Caco-2 (cell line): ENCODE data around the gene GAK. TPM values are rescaled to one million over a fixed set of nuclear protein-coding genes. Genes with fewer than 3 reads are reported as not detected.

Experiments
- BruUV-seq: library from RNA; stranded (reverse); fragments of 400-500 nt; replicated peaks from 2 replicates; lab custom pipeline; 2021; lab: Mats Ljungman, UMichigan
- CTCF ChIA-PET: fragments of 300-600 bp; sonication (Branson Sonifier 250); formaldehyde crosslinking; loops from one replicate; lab custom pipeline; 2022; ENCODE audit warnings: antibody characterized with exemption; lab: Charles Lee
- POLR2A ChIA-PET: fragments of 300-600 bp; sonication (Branson Sonifier 250); formaldehyde crosslinking; loops from one replicate; lab custom pipeline; 2022; ENCODE audit warnings: antibody characterized with exemption; lab: Charles Lee
- DNase-seq, 2 experiments: peaks; one replicate each; pipeline versions ENCODE4 v3.0.0 to v3.0.0-alpha.2; 2020 to 2022
- H3K27me3 ChIP-seq: replicated peaks from 2 replicates; pipeline ENCODE4 v1.6.0; 2011; ENCODE audit warnings: low read length; ENCODE audit not compliant: control insufficient read depth, insufficient read depth
- H3K36me3 ChIP-seq: 2 replicates; pipeline ENCODE4 v1.5.1; 2011; ENCODE audit warnings: low read length; ENCODE audit not compliant: control insufficient read depth, insufficient read depth
- H3K4me1 ChIP-seq: fragments of 250-450 bp; sonication (Bioruptor Pico); 2 replicates; pipeline ENCODE4 v1.5.1; 2020; ENCODE audit warnings: mild to moderate bottlenecking
- H3K4me3 ChIP-seq: 2 replicates; pipeline ENCODE4 v1.5.1; 2011; ENCODE audit warnings: low read depth, mild to moderate bottlenecking, control low read depth, low read length
- H3K9me3 ChIP-seq: fragments of 250-450 bp; sonication (Bioruptor Pico); 2 replicates; pipeline ENCODE4 v1.5.1; 2020; ENCODE audit warnings: mild to moderate bottlenecking, moderate library complexity
- H3K27ac Mint-ChIP-seq: one replicate; pipeline ENCODE4 v1.8.0; 2022; ENCODE audit warnings: mixed read lengths; ENCODE audit not compliant: unreplicated experiment
- H3K27me3 Mint-ChIP-seq: one replicate; pipeline ENCODE4 v1.8.0; 2022; ENCODE audit warnings: mixed read lengths; ENCODE audit not compliant: insufficient read depth, unreplicated experiment
- H3K36me3 Mint-ChIP-seq: one replicate; pipeline ENCODE4 v1.8.0; 2022; ENCODE audit warnings: mild to moderate bottlenecking, mixed read lengths; ENCODE audit not compliant: insufficient read depth, unreplicated experiment
- H3K4me1 Mint-ChIP-seq: one replicate; pipeline ENCODE4 v1.8.0; 2022; ENCODE audit warnings: low read depth, mixed read lengths; ENCODE audit not compliant: unreplicated experiment
- H3K4me3 Mint-ChIP-seq: one replicate; pipeline ENCODE4 v1.8.0; 2022; ENCODE audit warnings: mild to moderate bottlenecking, moderate library complexity, mixed read lengths; ENCODE audit not compliant: unreplicated experiment
- H3K9me3 Mint-ChIP-seq: one replicate; pipeline ENCODE4 v1.8.0; 2022; ENCODE audit warnings: mixed read lengths; ENCODE audit not compliant: unreplicated experiment
- CTCF ChIP-seq, 2 experiments: fragments of 200-600 bp in 1 of 2; IDR thresholded peaks; 1 replicate in 1 of 2; 2 replicates in 1 of 2; pipeline versions ENCODE4 v1.5.1 to v1.8.0; 2011 to 2022; ENCODE audit warnings: antibody characterized with exemption in 1 of 2, control low read depth in 1 of 2, inconsistent platforms in 1 of 2, low read depth in 1 of 2, low read length in 1 of 2, mild to moderate bottlenecking in 1 of 2, moderate library complexity in 1 of 2; ENCODE audit not compliant: insufficient read depth in 1 of 2, severe bottlenecking in 1 of 2, unreplicated experiment in 1 of 2
- intact Hi-C: fragments of 100-400 bp; cut with micrococcal nuclease; formaldehyde crosslinking; loops from one replicate; pipeline ENCODE4 v1.10.0; 2022; ENCODE audit not compliant: unreplicated experiment
- total RNA-seq: library from RNA; stranded (reverse); gene quantifications from 2 replicates; pipeline ENCODE4 v1.2.3, GENCODE V29; 2022

The GAK gene
- total RNA-seq, 1 experiment from 2014 or later = 126 TPM

GRCh38 chr4:958696-959337, 26.7 kb upstream of the GAK start:
- no peak for TF ChIP-seq CTCF (IDR thresholded peaks at IDR 0.05; ENCODE audit: insufficient read depth in 1 of 2, low read depth in 1 of 2, low read length in 1 of 2, severe bottlenecking in 1 of 2, unreplicated experiment in 1 of 2)
- BruUV-seq = no TSS peak
- DNase-seq = no peak
- intact Hi-C loops = no loop called here
- no peaks in the 10 kb centered on the region for H3K27me3 Mint-ChIP-seq
- no peaks in the 10 kb centered on the region; the same call in 1 of the 2 replicates for H3K36me3 ChIP-seq
- H3K4me1 Mint-ChIP-seq = no peaks in the 10 kb centered on the region
- no peaks in the 10 kb centered on the region for H3K9me3 Mint-ChIP-seq
- H3K27me3 ChIP-seq = no peaks in the 10 kb centered on the region
- no peaks in the 10 kb centered on the region for H3K9me3 ChIP-seq
- CTCF ChIA-PET = interaction anchor here (0.6 kb wide), 1 partner anchor 68 kb away, joined by 6 read pairs; no protein-coding TSS in a partner anchor
- H3K36me3 Mint-ChIP-seq = peaks cover 30% of the 10 kb centered on the region
- H3K4me3 ChIP-seq = no peak overlapping the region
- POLR2A ChIA-PET = no interaction called here
- H3K27ac Mint-ChIP-seq = no peak overlapping the region
- no peaks in the 10 kb centered on the region for H3K4me1 ChIP-seq
- H3K4me3 Mint-ChIP-seq = no peak overlapping the region

- BruUV-seq = no TSS peak
- ChIA-PET POLR2A (no interaction called here), CTCF (no interaction called here)
- no peak for DNase-seq
- no peaks in the 10 kb centered on the region for H3K4me1 Mint-ChIP-seq
- no peaks in the 10 kb centered on the region for H3K27me3 ChIP-seq
- no peak for TF ChIP-seq CTCF (IDR thresholded peaks at IDR 0.05; ENCODE audit: insufficient read depth in 1 of 2, low read depth in 1 of 2, low read length in 1 of 2, severe bottlenecking in 1 of 2, unreplicated experiment in 1 of 2)
- peaks cover 25% of the 10 kb centered on the region for H3K36me3 Mint-ChIP-seq
- no peaks in the 10 kb centered on the region for H3K9me3 Mint-ChIP-seq
- no peaks in the 10 kb centered on the region for H3K9me3 ChIP-seq
- H3K4me1 ChIP-seq = no peaks in the 10 kb centered on the region
- H3K27me3 Mint-ChIP-seq = no peaks in the 10 kb centered on the region
- no peaks in the 10 kb centered on the region; the same call in 1 of the 2 replicates for H3K36me3 ChIP-seq
- no peak overlapping the region for H3K4me3 ChIP-seq
- intact Hi-C loops = no loop called here
- no peak overlapping the region for H3K4me3 Mint-ChIP-seq
- no peak overlapping the region for H3K27ac Mint-ChIP-seq
Observed at GRCh38 chr4:958314-958665, 26.2 kb upstream of the GAK start.

GRCh38 chr4:957581-958313, 25.6 kb upstream of the GAK start:
- Histone ChIP-seq H3K36me3 (no peaks in the 10 kb centered on the region), H3K9me3 (no peaks in the 10 kb centered on the region), H3K27me3 (no peaks in the 10 kb centered on the region), H3K4me1 (no peaks in the 10 kb centered on the region), H3K4me3 (no peak overlapping the region)
- intact Hi-C loops = no loop called here
- no peak overlapping the region for H3K4me3 Mint-ChIP-seq
- H3K27ac Mint-ChIP-seq = no peak overlapping the region
- no peaks in the 10 kb centered on the region for H3K9me3 Mint-ChIP-seq
- CTCF ChIA-PET = no interaction called here
- no peak for TF ChIP-seq CTCF (IDR thresholded peaks at IDR 0.05; ENCODE audit: insufficient read depth in 1 of 2, low read depth in 1 of 2, low read length in 1 of 2, severe bottlenecking in 1 of 2, unreplicated experiment in 1 of 2)
- DNase-seq = no peak
- no peaks in the 10 kb centered on the region for H3K27me3 Mint-ChIP-seq
- H3K4me1 Mint-ChIP-seq = no peaks in the 10 kb centered on the region
- no TSS peak for BruUV-seq
- POLR2A ChIA-PET = no interaction called here
- peaks cover 25% of the 10 kb centered on the region for H3K36me3 Mint-ChIP-seq
